B cell (primary cell): ENCODE data around the gene PARK7. TPM values are rescaled to one million over a fixed set of nuclear protein-coding genes. Genes with fewer than 3 reads are reported as not detected.

Source experiments
- ATAC-seq: fragments of 200-7000 bp; cut with Tn5 transposase; one replicate; pipeline ENCODE4 v1.10.0; 2021; ENCODE audit warnings: low read depth, mild to moderate bottlenecking, moderate number of reproducible peaks, moderate library complexity
- CTCF ChIA-PET: fragments of 350-600 bp; sonication (Branson Sonifier 250); formaldehyde crosslinking; loops from one replicate; lab custom pipeline; 2021; ENCODE audit warnings: antibody characterized with exemption, inconsistent platforms; lab: Charles Lee
- POLR2A ChIA-PET: fragments of 350-600 bp; sonication (Branson Sonifier 250); formaldehyde crosslinking; loops from one replicate; lab custom pipeline; 2021; ENCODE audit warnings: antibody characterized with exemption; lab: Charles Lee
- DNase-seq: peaks from one replicate; pipeline ENCODE4 v3.0.0; 2013
- H2AFZ ChIP-seq: 2 replicates; pipeline ENCODE4 v1.6.1; 2012; ENCODE audit warnings: mild to moderate bottlenecking, low read depth, low read length; ENCODE audit not compliant: insufficient read depth, poor library complexity, severe bottlenecking
- H3K27ac ChIP-seq, 2 donors: 1 replicate in 1 of 2; 2 replicates in 1 of 2; pipeline ENCODE4 v1.5.1; 2012 to 2013; ENCODE audit warnings: low read length in 2 of 2, mild to moderate bottlenecking in 2 of 2, moderate library complexity in 1 of 2
- H3K27me3 ChIP-seq, 4 experiments: fragments of 200-600 bp in 1 of 4; sonication (generic) in 1 of 4; replicated peaks in 1 of 4; 1 replicate in 2 of 4; 2 replicates in 2 of 4; pipeline versions ENCODE4 v1.6.1 to v1.7.0; 2013 to 2016; ENCODE audit warnings: low read length in 3 of 4, mild to moderate bottlenecking in 2 of 4, mixed read lengths in 1 of 4, moderate library complexity in 1 of 4; ENCODE audit not compliant: insufficient read depth in 4 of 4, control insufficient read depth in 3 of 4; ENCODE audit errors: control extremely low read depth in 1 of 4
- H3K36me3 ChIP-seq, 2 experiments: replicated peaks in 1 of 2; 1 replicate in 1 of 2; 2 replicates in 1 of 2; pipeline versions ENCODE4 v1.6.1 to v1.7.1; 2013; ENCODE audit warnings: low read length in 1 of 2; ENCODE audit not compliant: insufficient read depth in 2 of 2, control insufficient read depth in 1 of 2; ENCODE audit errors: control extremely low read depth in 1 of 2, extremely low read depth in 1 of 2
- H3K4me1 ChIP-seq, 2 donors: fragments of 200-600 bp in 1 of 2; sonication (generic) in 1 of 2; 1 replicate in 1 of 2; 2 replicates in 1 of 2; pipeline versions ENCODE4 v1.5.1 to v1.6.1; 2013 to 2017; ENCODE audit warnings: low read length in 2 of 2; ENCODE audit not compliant: control insufficient read depth in 2 of 2, insufficient read depth in 2 of 2
- H3K4me2 ChIP-seq: replicated peaks from 2 replicates; pipeline ENCODE3; 2012; ENCODE audit warnings: mild to moderate bottlenecking, low read depth, low read length; ENCODE audit not compliant: poor library complexity, severe bottlenecking
- H3K4me3 ChIP-seq, 5 experiments: fragments of 200-600 bp in 1 of 5; sonication (generic) in 1 of 5; 1 replicate in 3 of 5; 2 replicates in 2 of 5; pipeline versions ENCODE4 v1.5.1 to v1.7.0; 2011 to 2016; ENCODE audit warnings: low read length in 4 of 5, mild to moderate bottlenecking in 4 of 5, low read depth in 2 of 5, control low read depth in 1 of 5, moderate library complexity in 1 of 5; ENCODE audit not compliant: insufficient read depth in 1 of 5; ENCODE audit errors: control extremely low read depth in 1 of 5, extremely low read depth in 1 of 5
- H3K79me2 ChIP-seq: fragments of 200-600 bp; sonication (generic); one replicate; pipeline ENCODE4 v1.6.0; 2016; ENCODE audit warnings: low read length; ENCODE audit not compliant: control insufficient read depth, insufficient read depth
- H3K9ac ChIP-seq: fragments of 200-600 bp; sonication (generic); 2 replicates; pipeline ENCODE4 v1.6.1; 2017; ENCODE audit warnings: mild to moderate bottlenecking, low read length, moderate library complexity
- H3K9me3 ChIP-seq, 3 donors: one replicate each; pipeline versions ENCODE4 v1.6.1 to v1.7.1; 2013; ENCODE audit warnings: low read length in 2 of 3; ENCODE audit not compliant: control insufficient read depth in 2 of 3, insufficient read depth in 1 of 3; ENCODE audit errors: control extremely low read depth in 1 of 3
- H4K20me1 ChIP-seq: 2 replicates; pipeline ENCODE4 v1.6.0; 2012; ENCODE audit warnings: mild to moderate bottlenecking, low read length; ENCODE audit not compliant: insufficient read depth, control insufficient read depth, poor library complexity, severe bottlenecking
- H3K27ac Mint-ChIP-seq: one replicate; pipeline ENCODE4 v1.8.0; 2021; ENCODE audit warnings: mixed read lengths
- H3K27me3 Mint-ChIP-seq: one replicate; pipeline ENCODE4 v1.8.0; 2021; ENCODE audit warnings: mixed read lengths
- H3K4me1 Mint-ChIP-seq: one replicate; pipeline ENCODE4 v1.8.0; 2021; ENCODE audit warnings: mixed read lengths
- H3K4me3 Mint-ChIP-seq: one replicate; pipeline ENCODE4 v1.8.0; 2021; ENCODE audit warnings: mixed read lengths
- H3K9me3 Mint-ChIP-seq: one replicate; pipeline ENCODE4 v1.8.0; 2022; ENCODE audit warnings: mixed read lengths; ENCODE audit not compliant: insufficient read depth
- CTCF ChIP-seq: fragments of 200-600 bp; IDR thresholded peaks from one replicate; pipeline ENCODE4 v1.8.0; 2022; ENCODE audit warnings: antibody characterized with exemption, mild to moderate bottlenecking
- EZH2 ChIP-seq: IDR thresholded peaks from 2 replicates; pipeline ENCODE4 v1.6.1; 2012; ENCODE audit warnings: borderline replicate concordance, low read depth, mild to moderate bottlenecking, moderate library complexity, low read length; ENCODE audit not compliant: insufficient read depth, poor library complexity, severe bottlenecking
- WGBS: methylation state at CpG from one replicate; pipeline ENCODE4 v1.1.5; 2013; ENCODE audit warnings: missing lambda C conversion rate; ENCODE audit not compliant: insufficient coverage; 5-methylcytosine and 5-hydroxymethylcytosine counted together
- intact Hi-C: fragments of 100-400 bp; cut with micrococcal nuclease; formaldehyde crosslinking; loops from one replicate; pipeline ENCODE4 v1.10.0; 2022
- polyA plus RNA-seq: library from polyadenylated mRNA; depleted of rRNA; stranded (reverse); fragments of >200 nt; gene quantifications from 2 replicates; pipeline ENCODE4 v1.2.3, GENCODE V29; 2012
- total RNA-seq, 2 donors: library from RNA; stranded (reverse); fragments of 120-200 nt in 1 of 2; gene quantifications; 1 replicate in 1 of 2; 2 replicates in 1 of 2; pipeline versions ENCODE4 v1.2.3 to v1.2.4, GENCODE V29; 2013 to 2022

PARK7 gene
- total and polyA plus RNA-seq, 2 donors (not counting 1 experiment from before 2014, with no cell fraction given), result 63.9 to 118 TPM

DNA sequence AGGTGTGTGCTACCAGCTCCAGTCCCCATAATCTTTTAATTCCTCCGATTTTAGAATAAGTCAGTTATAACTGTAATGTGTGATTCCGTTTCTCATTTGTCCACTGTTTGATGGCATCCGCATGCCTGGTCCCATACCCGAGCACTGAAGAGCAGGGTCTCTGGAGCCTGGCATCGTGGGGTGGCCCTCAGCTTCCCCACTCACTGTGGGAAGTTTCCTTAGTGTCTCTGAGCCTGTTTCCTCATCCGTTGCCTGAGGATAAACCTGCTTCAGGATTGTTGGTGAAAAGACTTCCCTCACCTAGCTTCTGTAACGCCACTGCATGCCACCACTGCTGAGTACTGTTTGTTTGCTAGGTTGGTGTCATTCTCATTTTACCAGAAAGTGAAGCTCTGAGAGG, 19.5 kb downstream of the PARK7 start:
- no peaks in the 10 kb centered on the region for H3K27me3 ChIP-seq
- peaks cover 5% of the 10 kb centered on the region for H3K4me1 Mint-ChIP-seq
- peaks cover 13 to 75% of the 10 kb centered on the region in 2 experiments for H3K36me3 ChIP-seq
- TF ChIP-seq EZH2, result no peak
- no peak for TF ChIP-seq CTCF
- H3K27me3 Mint-ChIP-seq, result no peaks in the 10 kb centered on the region
- H3K9me3 Mint-ChIP-seq, result no peaks in the 10 kb centered on the region
- H3K27ac Mint-ChIP-seq, result no peak overlapping the region
- H3K27ac ChIP-seq, result no peak overlapping the region
- ATAC-seq, result no peak
- no peak overlapping the region for H2AFZ ChIP-seq
- no peaks in the 10 kb centered on the region for H3K9me3 ChIP-seq
- 96% methylated on average over 5 of the region's 7 CpGs for WGBS
- CTCF ChIA-PET, result interaction anchor here (1.2 to 4.6 kb wide), 3 partner anchors 35 to 747 kb away, joined by 3 to 40 read pairs (median 3); no protein-coding TSS in a partner anchor
- peaks cover 4 to 6% of the 10 kb centered on the region in 2 donors for H3K4me1 ChIP-seq
- no peak overlapping the region for H3K4me3 ChIP-seq
- H3K4me2 ChIP-seq, result no peak overlapping the region
- intact Hi-C loops, result no loop called here
- peaks cover 5% of the 10 kb centered on the region for H4K20me1 ChIP-seq
- no peak overlapping the region for H3K9ac ChIP-seq
- DNase-seq, result no peak
- H3K79me2 ChIP-seq, result no peaks in the 10 kb centered on the region
- H3K4me3 Mint-ChIP-seq, result no peak overlapping the region
- POLR2A ChIA-PET, result no interaction called here

DNA sequence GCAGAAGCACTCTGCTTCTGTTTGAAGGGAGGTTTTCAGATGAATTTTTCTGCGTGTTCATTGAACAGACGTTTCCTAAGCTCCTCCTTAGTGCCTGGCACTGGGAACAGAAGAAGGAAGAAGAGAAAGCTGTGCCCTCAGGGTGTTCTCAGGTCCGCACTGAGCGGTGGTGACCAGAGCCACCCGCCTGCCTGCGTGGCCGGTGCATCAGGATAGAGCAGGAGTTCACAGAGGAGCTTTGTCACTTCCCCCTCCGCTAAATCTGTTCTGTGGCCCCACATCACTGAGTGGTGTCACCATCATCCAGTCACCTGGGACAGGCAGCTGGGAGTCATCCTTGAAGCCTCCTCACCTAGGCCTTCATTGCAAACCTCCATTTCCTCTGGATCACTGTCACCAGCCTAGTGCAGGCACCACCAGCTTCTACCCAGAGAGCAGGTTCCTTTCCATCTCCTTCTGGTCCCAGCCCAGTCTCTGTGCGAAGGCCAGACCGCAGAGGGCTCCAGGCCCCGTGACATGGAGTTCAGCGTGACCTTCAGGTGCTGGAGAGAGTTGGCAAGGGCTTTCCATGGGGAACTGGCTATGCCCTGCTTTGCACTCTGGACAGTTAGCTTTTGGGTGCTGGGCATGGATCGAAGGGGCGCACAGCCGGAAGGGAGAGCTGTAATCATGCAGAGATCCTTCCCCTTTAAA, 21.7 kb downstream of the PARK7 start:
- H3K4me3 ChIP-seq, result no peak overlapping the region
- H3K4me3 Mint-ChIP-seq, result no peak overlapping the region
- no peaks in the 10 kb centered on the region for H3K79me2 ChIP-seq
- no peaks in the 10 kb centered on the region for H3K27me3 Mint-ChIP-seq
- intact Hi-C loops, result no loop called here
- peaks cover 5% of the 10 kb centered on the region for H4K20me1 ChIP-seq
- H3K9me3 ChIP-seq, result no peaks in the 10 kb centered on the region
- H3K9ac ChIP-seq, result no peak overlapping the region
- no peak overlapping the region for H3K27ac ChIP-seq
- no peak overlapping the region for H3K4me2 ChIP-seq
- no peak overlapping the region for H3K27ac Mint-ChIP-seq
- no peak overlapping the region for H2AFZ ChIP-seq
- peaks cover 20 to 66% of the 10 kb centered on the region in 2 experiments for H3K36me3 ChIP-seq
- peaks cover 5% of the 10 kb centered on the region for H3K4me1 Mint-ChIP-seq
- WGBS, result 98% methylated on average over 15 of the region's 15 CpGs
- DNase-seq (no peak), ATAC-seq (no peak)
- ChIA-PET POLR2A (no interaction called here), CTCF (interaction anchor here (0.5 to 4.6 kb wide), 10 partner anchors 8 to 743 kb away, joined by 3 to 40 read pairs (median 6); no protein-coding TSS in a partner anchor)
- TF ChIP-seq CTCF (no peak), EZH2 (no peak)
- peaks cover 4 to 6% of the 10 kb centered on the region in 2 donors for H3K4me1 ChIP-seq
- no peaks in the 10 kb centered on the region for H3K27me3 ChIP-seq
- no peaks in the 10 kb centered on the region for H3K9me3 Mint-ChIP-seq
